NCI-H1436 treated with DMSO at 0.1 percent for 48 hours (cell line): ENCODE measurements around the gene ZNF283.
"Not testable (repeated sequence)": the region's sequence is repeated elsewhere in the genome, so short reads cannot be mapped to it uniquely, and the experiment has no call there.

Experiments
- DNase-seq: peaks from one replicate; lab custom pipeline; 2025; lab: John Stamatoyannopoulos, UW

Gene ZNF283

DNA sequence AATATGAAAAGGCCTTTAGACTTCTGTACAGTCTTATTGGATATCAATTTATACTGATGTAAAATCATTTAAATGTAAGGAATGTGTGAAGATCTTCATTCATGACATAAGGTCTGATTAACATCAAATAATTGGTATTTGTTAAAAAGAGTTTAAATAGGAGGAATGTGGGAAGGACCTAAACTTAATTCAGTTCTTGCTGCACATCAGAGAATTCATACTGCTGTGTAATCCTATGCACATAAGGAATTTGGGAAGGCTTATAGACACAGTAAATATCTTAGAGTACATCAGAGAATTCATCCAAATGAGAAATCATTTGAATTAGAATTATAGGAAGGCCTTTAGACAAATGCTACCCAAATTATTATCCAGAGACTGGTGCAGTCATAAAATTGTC is 21.7 kb downstream of the ZNF283 start:
- DNase-seq, result no peak

DNA sequence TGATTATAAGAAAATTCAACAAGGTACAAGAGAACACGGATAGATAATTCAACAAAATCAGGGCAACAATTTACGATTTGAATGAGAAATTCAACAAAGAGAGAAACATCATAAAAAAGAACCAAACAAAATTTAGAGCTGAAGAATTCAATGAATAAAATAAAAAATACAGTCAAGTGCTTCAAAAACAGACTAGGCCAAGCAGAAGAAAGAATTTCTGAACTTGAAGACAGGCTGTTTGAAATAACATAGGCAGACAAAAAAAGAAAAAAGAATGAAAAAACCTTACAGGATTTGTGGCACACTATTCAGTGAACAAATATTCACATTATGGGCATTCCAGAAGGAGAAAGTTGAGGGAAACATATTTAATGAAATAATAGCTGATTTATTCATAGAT is 31.1 kb downstream of the ZNF283 start:
- DNase-seq, result no peak

DNA sequence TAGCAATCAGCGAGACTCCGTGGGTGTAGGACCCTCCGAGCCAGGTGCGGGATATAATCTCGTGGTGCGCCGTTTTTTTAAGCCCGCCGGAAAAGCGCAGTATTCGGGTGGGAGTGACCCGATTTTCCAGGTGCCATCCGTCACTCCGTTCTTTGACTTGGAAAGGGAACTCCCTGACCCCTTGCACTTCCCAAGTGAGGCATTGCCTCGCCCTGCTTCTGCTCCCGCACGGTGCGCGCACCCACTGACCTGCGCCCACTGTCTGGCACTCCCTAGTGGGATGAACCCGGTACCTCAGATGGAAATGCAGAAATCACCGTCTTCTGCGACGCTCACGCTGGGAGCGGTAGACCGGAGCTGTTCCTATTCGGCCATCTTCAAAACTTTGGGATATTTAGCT is 39.8 kb downstream of the ZNF283 start:
- not testable (repeated sequence) for DNase-seq

DNA sequence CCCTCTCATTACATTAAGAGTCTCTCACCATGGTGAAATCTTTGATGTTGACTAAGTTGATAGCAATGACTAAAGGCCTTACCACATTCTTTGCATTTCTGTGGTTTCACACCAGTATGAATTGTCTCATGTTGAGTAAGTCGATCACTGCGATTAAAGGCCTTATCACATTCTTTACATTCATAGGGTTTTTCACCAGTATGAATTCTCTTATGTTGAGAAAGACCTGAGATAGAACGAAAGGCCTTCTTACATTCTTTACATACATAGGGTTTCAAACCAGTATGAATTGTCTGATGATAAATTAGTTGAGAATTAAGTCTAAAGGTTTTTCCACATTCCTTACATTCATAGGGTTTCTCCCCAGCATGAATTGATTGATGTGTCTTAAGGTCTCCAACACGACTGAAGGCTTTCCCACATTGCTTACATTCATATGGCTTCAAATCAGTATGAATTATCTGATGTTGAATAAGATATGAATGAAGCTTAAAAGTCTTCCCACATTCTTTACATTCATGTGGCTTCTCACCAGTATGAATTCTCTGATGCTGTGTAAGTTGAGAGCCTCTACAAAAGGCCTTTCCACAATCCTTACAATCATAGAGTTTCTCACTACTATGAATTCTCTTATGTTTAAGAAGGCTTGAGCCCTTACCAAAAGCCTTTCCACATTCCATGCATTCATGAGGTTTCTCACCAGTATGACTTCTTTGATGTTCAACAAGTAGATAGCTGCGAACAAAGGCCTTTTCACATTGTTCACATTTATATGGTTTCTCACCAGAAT is 45.6 kb downstream of the ZNF283 start:
- no peak for DNase-seq

DNA sequence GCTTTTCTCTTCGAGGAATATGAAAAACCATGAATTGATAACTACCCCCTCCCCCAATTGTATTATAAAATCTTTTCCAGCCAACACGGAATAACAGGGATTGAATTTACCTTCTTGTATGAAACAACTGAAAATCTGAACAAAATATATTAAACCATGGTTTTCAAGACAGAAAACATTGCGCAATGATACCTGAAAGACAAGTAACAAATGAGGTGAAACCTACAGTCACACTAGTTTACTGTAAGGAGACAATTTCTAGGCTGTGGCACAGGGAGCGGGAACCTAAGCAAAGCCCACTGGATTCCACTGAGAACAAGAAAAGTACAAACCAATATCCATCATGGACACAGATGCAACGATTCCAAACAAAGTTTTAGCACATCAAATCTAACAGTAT is 53.4 kb downstream of the ZNF283 start:
- no peak for DNase-seq

DNA sequence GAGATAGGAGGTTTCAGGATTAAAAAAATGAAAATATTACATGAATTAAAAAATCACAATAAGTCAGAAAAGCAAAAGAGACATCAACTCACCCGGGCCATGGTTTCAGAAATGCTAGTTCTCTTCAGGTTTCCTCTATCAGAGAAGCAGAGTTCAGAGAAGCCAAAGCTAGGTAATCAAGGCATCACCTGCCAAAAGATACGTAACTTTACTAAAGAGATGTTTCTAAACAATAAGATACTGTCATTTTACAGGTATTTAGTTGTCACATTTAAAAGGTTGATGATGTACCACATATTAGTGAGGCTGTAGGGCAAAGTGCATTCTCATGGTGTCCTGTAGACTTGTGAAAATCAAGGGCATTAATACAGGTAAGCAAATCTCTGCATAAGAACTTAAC is 56.7 kb downstream of the ZNF283 start, which contains the start of gene ZNF404:
Gene ZNF404 (minus strand): TSS at position 101 of the 400 bp plus-strand sequence.
- DNase-seq, result no peak

DNA sequence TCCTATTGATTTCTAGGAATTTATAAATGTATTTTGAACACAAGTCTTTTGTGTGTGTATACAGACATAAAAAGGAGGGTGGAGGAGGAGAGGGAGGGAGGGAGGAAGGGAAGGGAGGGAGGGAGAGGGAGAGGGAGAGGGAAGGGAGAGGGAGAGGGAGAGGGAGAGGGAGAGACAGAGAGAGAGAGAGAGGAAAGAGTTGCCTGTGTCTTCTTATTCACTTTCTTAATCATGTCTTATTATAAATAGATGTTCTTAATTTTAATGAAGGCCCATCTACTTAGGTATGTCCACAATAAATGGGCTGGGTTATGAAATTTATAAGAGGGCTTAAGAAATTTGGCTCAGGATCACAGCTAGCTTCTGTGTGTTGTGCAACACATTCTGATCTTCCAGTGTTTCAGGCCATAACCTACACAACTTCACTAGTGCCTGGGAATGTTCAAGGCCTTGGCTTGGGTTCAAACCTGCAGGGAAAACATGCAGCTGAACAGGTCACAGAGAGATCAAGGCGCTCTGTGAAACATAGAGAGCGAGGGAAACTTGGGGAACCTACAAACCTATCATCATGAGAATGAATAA is 68.7 kb downstream of the ZNF283 start:
- no peak for DNase-seq
